HL-60 (cell line): ENCODE measurements around the gene AMELX.
A peak's percentile ranks its signal among the peaks of the same experiment; 100 is the strongest.

Source experiments
- DNase-seq, 2 experiments: peaks; one replicate each; pipeline ENCODE4 v3.0.0-alpha.2; 2010 to 2020; ENCODE audit warnings: low read depth in 1 of 2, low spot score in 1 of 2
- H3K27ac ChIP-seq: fragments of 250-450 bp; sonication (Bioruptor Pico); replicated peaks from 2 replicates; pipeline ENCODE4 v1.5.1; 2020; ENCODE audit warnings: mild to moderate bottlenecking, moderate library complexity
- H3K27me3 ChIP-seq: fragments of 250-450 bp; sonication (Bioruptor Pico); 2 replicates; pipeline ENCODE4 v1.5.1; 2021; ENCODE audit warnings: mild to moderate bottlenecking, moderate library complexity; ENCODE audit not compliant: insufficient read depth, poor library complexity, severe bottlenecking
- H3K4me3 ChIP-seq: replicated peaks from 2 replicates; pipeline ENCODE4 v1.5.1; 2011; ENCODE audit warnings: mild to moderate bottlenecking, control low read depth, low read length; ENCODE audit not compliant: insufficient read depth
- GABPA ChIP-seq: IDR thresholded peaks from 2 replicates; pipeline ENCODE4 v1.6.1; 2012; ENCODE audit warnings: low read depth
- POLR2AphosphoS5 ChIP-seq: IDR thresholded peaks from 2 replicates; pipeline ENCODE4 v1.6.1; 2012; ENCODE audit warnings: low read depth
- SPI1 ChIP-seq: IDR thresholded peaks from 2 replicates; pipeline ENCODE4 v1.6.1; 2012; ENCODE audit warnings: low read depth, mild to moderate bottlenecking, borderline replicate concordance
- microRNA-seq: library from miRNA; unstranded; fragments of <30 nt; microRNA quantifications from one replicate; pipeline ENCODE4, GENCODE V29; 2018
- TF ChIP-seq, protein P1 (sequence below): IDR thresholded peaks from one replicate; pipeline ENCODE4 v1.5.1; 2011; ENCODE audit warnings: low read length, control low read depth, inconsistent platforms; ENCODE audit not compliant: insufficient read depth
- TF ChIP-seq, protein P2 (sequence below): IDR thresholded peaks from 2 replicates; pipeline ENCODE4 v1.6.1; 2012; ENCODE audit warnings: low read depth; ENCODE audit not compliant: insufficient replicate concordance

AMELX gene

DNA sequence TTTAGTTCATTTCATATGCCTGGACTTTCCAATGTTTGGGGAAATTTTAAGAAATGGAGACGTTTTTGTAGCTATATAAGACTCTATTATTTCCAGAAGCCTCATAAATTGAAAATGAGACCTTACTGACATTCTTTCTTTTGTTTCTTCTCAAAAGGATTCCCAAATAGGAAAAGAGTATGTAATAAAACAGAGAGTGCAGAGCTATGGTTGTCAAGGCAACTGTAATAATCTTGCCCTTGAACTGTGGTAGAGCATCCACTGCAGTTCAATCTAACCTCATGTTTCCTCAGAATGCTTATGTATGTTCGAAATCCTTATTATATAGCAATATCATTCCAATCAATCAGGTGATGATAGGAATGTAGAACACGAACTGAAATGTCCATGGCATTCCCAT, 54.1 kb downstream of the AMELX start:
- H3K27me3 ChIP-seq: no peaks in the 10 kb centered on the region
- TF ChIP-seq SPI1: no peak
- no peak for TF ChIP-seq POLR2AphosphoS5
- TF ChIP-seq, protein P1, sequence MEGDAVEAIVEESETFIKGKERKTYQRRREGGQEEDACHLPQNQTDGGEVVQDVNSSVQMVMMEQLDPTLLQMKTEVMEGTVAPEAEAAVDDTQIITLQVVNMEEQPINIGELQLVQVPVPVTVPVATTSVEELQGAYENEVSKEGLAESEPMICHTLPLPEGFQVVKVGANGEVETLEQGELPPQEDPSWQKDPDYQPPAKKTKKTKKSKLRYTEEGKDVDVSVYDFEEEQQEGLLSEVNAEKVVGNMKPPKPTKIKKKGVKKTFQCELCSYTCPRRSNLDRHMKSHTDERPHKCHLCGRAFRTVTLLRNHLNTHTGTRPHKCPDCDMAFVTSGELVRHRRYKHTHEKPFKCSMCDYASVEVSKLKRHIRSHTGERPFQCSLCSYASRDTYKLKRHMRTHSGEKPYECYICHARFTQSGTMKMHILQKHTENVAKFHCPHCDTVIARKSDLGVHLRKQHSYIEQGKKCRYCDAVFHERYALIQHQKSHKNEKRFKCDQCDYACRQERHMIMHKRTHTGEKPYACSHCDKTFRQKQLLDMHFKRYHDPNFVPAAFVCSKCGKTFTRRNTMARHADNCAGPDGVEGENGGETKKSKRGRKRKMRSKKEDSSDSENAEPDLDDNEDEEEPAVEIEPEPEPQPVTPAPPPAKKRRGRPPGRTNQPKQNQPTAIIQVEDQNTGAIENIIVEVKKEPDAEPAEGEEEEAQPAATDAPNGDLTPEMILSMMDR: no peak
- no peak for TF ChIP-seq GABPA
- TF ChIP-seq, protein P2, sequence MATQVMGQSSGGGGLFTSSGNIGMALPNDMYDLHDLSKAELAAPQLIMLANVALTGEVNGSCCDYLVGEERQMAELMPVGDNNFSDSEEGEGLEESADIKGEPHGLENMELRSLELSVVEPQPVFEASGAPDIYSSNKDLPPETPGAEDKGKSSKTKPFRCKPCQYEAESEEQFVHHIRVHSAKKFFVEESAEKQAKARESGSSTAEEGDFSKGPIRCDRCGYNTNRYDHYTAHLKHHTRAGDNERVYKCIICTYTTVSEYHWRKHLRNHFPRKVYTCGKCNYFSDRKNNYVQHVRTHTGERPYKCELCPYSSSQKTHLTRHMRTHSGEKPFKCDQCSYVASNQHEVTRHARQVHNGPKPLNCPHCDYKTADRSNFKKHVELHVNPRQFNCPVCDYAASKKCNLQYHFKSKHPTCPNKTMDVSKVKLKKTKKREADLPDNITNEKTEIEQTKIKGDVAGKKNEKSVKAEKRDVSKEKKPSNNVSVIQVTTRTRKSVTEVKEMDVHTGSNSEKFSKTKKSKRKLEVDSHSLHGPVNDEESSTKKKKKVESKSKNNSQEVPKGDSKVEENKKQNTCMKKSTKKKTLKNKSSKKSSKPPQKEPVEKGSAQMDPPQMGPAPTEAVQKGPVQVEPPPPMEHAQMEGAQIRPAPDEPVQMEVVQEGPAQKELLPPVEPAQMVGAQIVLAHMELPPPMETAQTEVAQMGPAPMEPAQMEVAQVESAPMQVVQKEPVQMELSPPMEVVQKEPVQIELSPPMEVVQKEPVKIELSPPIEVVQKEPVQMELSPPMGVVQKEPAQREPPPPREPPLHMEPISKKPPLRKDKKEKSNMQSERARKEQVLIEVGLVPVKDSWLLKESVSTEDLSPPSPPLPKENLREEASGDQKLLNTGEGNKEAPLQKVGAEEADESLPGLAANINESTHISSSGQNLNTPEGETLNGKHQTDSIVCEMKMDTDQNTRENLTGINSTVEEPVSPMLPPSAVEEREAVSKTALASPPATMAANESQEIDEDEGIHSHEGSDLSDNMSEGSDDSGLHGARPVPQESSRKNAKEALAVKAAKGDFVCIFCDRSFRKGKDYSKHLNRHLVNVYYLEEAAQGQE: no peak
- no peak overlapping the region for H3K27ac ChIP-seq
- no peak overlapping the region for H3K4me3 ChIP-seq
- no peak for DNase-seq

DNA sequence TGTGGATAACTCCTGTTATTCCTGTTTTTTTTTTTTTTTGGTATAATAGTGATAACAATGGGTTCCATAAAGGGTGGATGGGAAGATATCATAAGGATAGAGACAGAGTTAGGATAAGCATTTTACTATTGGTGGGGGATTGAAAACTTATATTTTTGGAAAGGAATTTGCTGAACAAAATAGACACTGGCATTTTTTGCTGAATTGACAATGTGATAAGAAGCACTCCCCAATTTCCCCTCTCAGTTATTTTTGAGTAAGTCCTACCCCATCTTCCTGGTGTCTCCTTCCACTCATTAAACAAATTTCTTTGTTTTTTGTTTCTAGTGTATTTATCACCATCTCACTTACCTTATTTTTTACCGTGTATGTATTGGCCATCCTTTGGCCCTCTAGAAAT, 55.8 kb downstream of the AMELX start:
- H3K27me3 ChIP-seq: no peaks in the 10 kb centered on the region
- H3K4me3 ChIP-seq: no peak overlapping the region
- TF ChIP-seq, protein P1: no peak
- TF ChIP-seq SPI1: no peak
- TF ChIP-seq, protein P2: no peak
- no peak for TF ChIP-seq POLR2AphosphoS5
- TF ChIP-seq GABPA: no peak
- DNase-seq: no peak
- no peak overlapping the region for H3K27ac ChIP-seq

DNA sequence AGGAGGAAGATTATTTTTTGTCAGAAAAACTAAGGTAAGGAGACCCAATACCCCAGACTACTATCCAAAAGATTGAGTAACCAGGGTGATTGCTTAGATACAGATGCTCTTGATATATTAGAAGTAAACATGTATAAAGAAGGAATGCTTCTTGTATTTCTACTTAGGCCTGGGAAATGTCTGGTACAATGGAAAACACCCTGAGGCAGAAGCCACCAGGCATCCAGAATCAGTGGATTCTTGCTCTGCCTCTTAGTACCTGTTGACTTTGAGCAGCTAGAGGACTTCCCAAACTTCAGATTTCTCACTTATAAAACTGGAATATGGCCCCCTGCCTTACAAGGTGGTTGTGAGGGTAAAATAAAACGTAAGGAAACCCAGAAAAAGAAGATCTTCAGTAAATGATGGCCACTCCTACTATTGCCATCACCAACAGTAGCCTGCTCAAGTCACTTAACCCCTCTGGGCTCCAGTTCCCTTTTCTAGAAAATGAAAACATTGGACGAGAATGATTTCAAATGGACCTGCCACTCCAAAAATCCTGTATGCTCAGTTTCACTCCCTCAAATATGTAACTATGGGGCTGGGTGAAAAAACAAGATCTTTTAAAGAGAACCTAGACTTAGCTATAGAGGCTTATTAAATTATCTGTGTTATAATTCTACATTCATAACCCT, 56.6 kb downstream of the AMELX start:
- TF ChIP-seq SPI1 (no peak), GABPA (no peak), POLR2AphosphoS5 (no peak)
- TF ChIP-seq, protein P2: no peak
- TF ChIP-seq, protein P1: no peak
- H3K4me3 ChIP-seq: no peak overlapping the region
- H3K27me3 ChIP-seq: no peaks in the 10 kb centered on the region
- H3K27ac ChIP-seq: no peak overlapping the region
- DNase-seq: no peak

Small RNAs within 50 kb of the gene (microRNA-seq; reads per million reads assigned to microRNA genes)
- 26.8 reads per million, percentile 50 among the genes with 10 or more reads in this experiment for gene MIR548AX
